Gastrocnemius medialis (tissue), 4 donors: ENCODE results near the gene NIPBL. TPM values are rescaled to one million over a fixed set of nuclear protein-coding genes. Genes with fewer than 3 reads are reported as not detected.
"Not testable (repeated sequence)": the region's sequence is repeated elsewhere in the genome, so short reads cannot be mapped to it uniquely, and the experiment has no call there.

ENCODE experiments used
- ATAC-seq, 2 donors: fragments of 150-250 bp; one replicate each; pipeline ENCODE4 v1.9.1; 2016
- DNase-seq, 2 donors: peaks; one replicate each; pipeline ENCODE4 v3.0.0-alpha.2; 2019
- H3K27ac ChIP-seq, 4 donors: fragments of 200-600 bp; sonication (generic); 1 replicate in 1 of 4; 2 replicates in 3 of 4; pipeline ENCODE4 v1.5.1; 2016 to 2018; ENCODE audit warnings: mild to moderate bottlenecking in 2 of 4, moderate library complexity in 1 of 4
- H3K27me3 ChIP-seq, 3 donors: fragments of 200-600 bp; sonication (generic) in 2 of 3; 1 replicate in 1 of 3; 2 replicates in 2 of 3; pipeline versions ENCODE4 v1.5.1 to v1.6.0; 2016 to 2019; ENCODE audit warnings: mild to moderate bottlenecking in 1 of 3, moderate library complexity in 1 of 3
- H3K36me3 ChIP-seq, 2 donors: fragments of 200-600 bp; sonication (generic) in 1 of 2; one replicate each; pipeline ENCODE4 v1.5.1; 2017 to 2018
- H3K4me1 ChIP-seq, 2 donors: fragments of 200-600 bp; sonication (generic) in 1 of 2; one replicate each; pipeline ENCODE4 v1.5.1; 2016 to 2017; ENCODE audit warnings: mild to moderate bottlenecking in 2 of 2
- H3K4me3 ChIP-seq, 4 donors: fragments of 200-600 bp; sonication (generic) in 3 of 4; 1 replicate in 1 of 4; 2 replicates in 3 of 4; pipeline ENCODE4 v1.5.1; 2016 to 2019; ENCODE audit warnings: mild to moderate bottlenecking in 2 of 4
- H3K9me3 ChIP-seq, 3 donors: fragments of 200-600 bp; sonication (generic) in 2 of 3; 1 replicate in 1 of 3; 2 replicates in 2 of 3; pipeline ENCODE4 v1.5.1; 2016 to 2019
- POLR2A ChIP-seq, 2 donors: fragments of 450-650 bp; IDR thresholded peaks; one replicate each; pipeline ENCODE4 v1.6.1; 2017; ENCODE audit warnings: antibody characterized with exemption in 2 of 2, mild to moderate bottlenecking in 2 of 2, moderate library complexity in 2 of 2
- in situ Hi-C, 4 donors: fragments of 200-750 bp; cut with MboI; loops; one replicate each; pipeline versions ENCODE4 v1.15.0 to v1.8.0; 2017; ENCODE audit warnings: low sequenced_read_pairs in 4 of 4
- intact Hi-C: fragments of 100-400 bp; cut with DNase I; formaldehyde crosslinking; loops from one replicate; pipeline ENCODE4 v1.15.1; 2023; ENCODE audit warnings: low total_unique reads
- total RNA-seq, 4 donors: library from RNA; depleted of rRNA; stranded (reverse); fragments of >200 nt; gene quantifications; one replicate each; pipeline versions ENCODE4 v1.1.0 to v1.2.3, GENCODE V29; 2016
- TF ChIP-seq, protein P1 (sequence below), 5 experiments: fragments of 450-650 bp in 3 of 5; fragments of 200-600 bp in 2 of 5; sonication (generic) in 2 of 5; IDR thresholded peaks in 4 of 5; conservative IDR thresholded peaks in 1 of 5; 1 replicate in 4 of 5; 2 replicates in 1 of 5; pipeline ENCODE4 v1.5.1; 2016 to 2019; ENCODE audit warnings: antibody characterized with exemption in 5 of 5, mild to moderate bottlenecking in 3 of 5, moderate library complexity in 3 of 5

NIPBL gene
- total RNA-seq, 4 donors from 2014 or later, result 15.0 to 49.6 (median 32.7) TPM

DNA sequence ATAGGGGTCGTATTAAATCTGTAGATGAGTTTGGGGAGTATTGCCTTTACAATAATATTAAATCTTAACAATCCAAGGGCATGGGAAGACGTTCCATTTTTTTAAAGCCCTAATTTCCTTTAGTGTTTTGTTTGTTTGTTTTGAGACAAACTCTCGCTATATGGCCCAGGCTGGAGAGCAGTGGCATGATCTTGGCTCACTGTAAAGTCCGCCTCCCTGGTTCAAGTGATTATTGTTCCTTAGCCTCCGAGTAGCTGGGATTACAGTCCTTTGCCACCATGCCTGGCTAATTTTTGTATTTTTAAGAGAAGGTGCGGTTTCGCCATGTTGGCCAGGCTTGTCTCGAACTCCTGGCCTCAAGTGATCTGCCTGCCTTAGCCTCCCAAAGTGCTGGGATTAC, 19.9 kb downstream of the NIPBL start:
- intact Hi-C loops, result no loop called here

DNA sequence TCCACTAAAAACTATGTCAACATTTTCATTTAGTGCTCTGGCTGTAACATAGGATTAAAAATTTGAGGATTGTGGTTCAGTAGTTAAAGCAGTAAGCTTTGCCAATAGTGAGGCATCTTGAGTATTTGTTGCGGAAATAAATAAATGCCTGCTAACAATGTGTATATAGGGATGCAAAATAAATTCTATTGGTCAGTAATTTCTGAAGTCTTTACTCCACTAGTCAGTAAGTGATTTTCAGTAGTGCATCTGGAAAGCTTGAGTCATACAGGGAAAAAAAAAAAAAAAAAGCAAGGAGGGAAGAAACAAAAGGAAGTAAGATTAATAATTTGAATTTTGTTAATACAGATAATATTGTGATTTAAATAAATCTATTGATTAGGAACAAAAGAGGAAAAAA, 21.0 kb downstream of the NIPBL start:
- intact Hi-C loops, result no loop called here

More for the DNA sequence above, 19.9 kb downstream of the NIPBL start:
- H3K4me3 ChIP-seq, result no peak overlapping the region
- DNase-seq (no peak), ATAC-seq (no peak)
- H3K27me3 ChIP-seq, result no peaks in the 10 kb centered on the region
- no peak overlapping the region for H3K27ac ChIP-seq
- no peaks in the 10 kb centered on the region for H3K36me3 ChIP-seq
- in situ Hi-C loops, result loop anchor here in 1 of 4 donors (25.0 kb wide), 1 partner anchor 659 kb away; the partner anchor contains the start of gene NADK2
- TF ChIP-seq, protein P1, sequence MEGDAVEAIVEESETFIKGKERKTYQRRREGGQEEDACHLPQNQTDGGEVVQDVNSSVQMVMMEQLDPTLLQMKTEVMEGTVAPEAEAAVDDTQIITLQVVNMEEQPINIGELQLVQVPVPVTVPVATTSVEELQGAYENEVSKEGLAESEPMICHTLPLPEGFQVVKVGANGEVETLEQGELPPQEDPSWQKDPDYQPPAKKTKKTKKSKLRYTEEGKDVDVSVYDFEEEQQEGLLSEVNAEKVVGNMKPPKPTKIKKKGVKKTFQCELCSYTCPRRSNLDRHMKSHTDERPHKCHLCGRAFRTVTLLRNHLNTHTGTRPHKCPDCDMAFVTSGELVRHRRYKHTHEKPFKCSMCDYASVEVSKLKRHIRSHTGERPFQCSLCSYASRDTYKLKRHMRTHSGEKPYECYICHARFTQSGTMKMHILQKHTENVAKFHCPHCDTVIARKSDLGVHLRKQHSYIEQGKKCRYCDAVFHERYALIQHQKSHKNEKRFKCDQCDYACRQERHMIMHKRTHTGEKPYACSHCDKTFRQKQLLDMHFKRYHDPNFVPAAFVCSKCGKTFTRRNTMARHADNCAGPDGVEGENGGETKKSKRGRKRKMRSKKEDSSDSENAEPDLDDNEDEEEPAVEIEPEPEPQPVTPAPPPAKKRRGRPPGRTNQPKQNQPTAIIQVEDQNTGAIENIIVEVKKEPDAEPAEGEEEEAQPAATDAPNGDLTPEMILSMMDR (IDR thresholded peaks at IDR 0.05 in 4 of 5, conservative IDR thresholded peaks at IDR 0.05 in 1 of 5), result no peak
- TF ChIP-seq POLR2A (IDR thresholded peaks at IDR 0.05), result no peak
- peaks cover 38 to 56% of the 10 kb centered on the region in 2 donors for H3K4me1 ChIP-seq
- no peaks in the 10 kb centered on the region for H3K9me3 ChIP-seq

DNA sequence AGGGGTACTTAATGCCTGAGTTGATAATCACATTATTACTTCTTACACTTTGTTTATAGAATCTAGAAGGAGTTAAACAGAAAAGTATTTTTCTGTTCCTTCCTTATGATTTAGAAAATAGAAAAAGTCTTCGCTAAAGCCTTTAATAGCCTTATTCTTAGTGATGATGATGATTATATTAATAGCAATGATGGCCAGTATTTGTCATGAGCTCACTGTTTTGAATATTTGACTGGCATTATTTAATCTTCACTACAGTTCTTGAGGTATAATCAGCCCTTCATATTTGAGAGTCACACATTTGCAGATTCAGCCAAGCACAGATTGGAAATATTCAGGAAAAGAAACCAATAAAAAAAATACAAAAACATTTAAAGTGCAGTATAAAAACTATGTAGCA, 23.3 kb downstream of the NIPBL start:
- no peak for TF ChIP-seq POLR2A (IDR thresholded peaks at IDR 0.05)
- TF ChIP-seq, protein P1 (IDR thresholded peaks at IDR 0.05 in 4 of 5, conservative IDR thresholded peaks at IDR 0.05 in 1 of 5), result no peak
- Histone ChIP-seq H3K9me3 (no peaks in the 10 kb centered on the region), H3K27ac (no peak overlapping the region), H3K36me3 (no peaks in the 10 kb centered on the region), H3K4me3 (no peak overlapping the region), H3K4me1 (peaks cover 41 to 57% of the 10 kb centered on the region in 2 donors), H3K27me3 (no peaks in the 10 kb centered on the region)
- in situ Hi-C loops, result loop anchor here in 1 of 4 donors (25.0 kb wide), 1 partner anchor 663 kb away; the partner anchor contains the start of gene NADK2
- intact Hi-C loops, result no loop called here
- DNase-seq (no peak), ATAC-seq (no peak)

More for the DNA sequence above, 21.0 kb downstream of the NIPBL start:
- no peaks in the 10 kb centered on the region for H3K27me3 ChIP-seq
- H3K9me3 ChIP-seq, result no peaks in the 10 kb centered on the region
- H3K4me1 ChIP-seq, result peaks cover 38 to 56% of the 10 kb centered on the region in 2 donors
- H3K4me3 ChIP-seq, result no peak overlapping the region
- H3K27ac ChIP-seq, result no peak overlapping the region
- TF ChIP-seq, protein P1 (IDR thresholded peaks at IDR 0.05 in 4 of 5, conservative IDR thresholded peaks at IDR 0.05 in 1 of 5), result no peak
- no peak for TF ChIP-seq POLR2A (IDR thresholded peaks at IDR 0.05)
- in situ Hi-C loops, result loop anchor here in 1 of 4 donors (25.0 kb wide), 1 partner anchor 660 kb away; the partner anchor contains the start of gene NADK2
- no peaks in the 10 kb centered on the region for H3K36me3 ChIP-seq
- no peak for DNase-seq
- no peak for ATAC-seq

DNA sequence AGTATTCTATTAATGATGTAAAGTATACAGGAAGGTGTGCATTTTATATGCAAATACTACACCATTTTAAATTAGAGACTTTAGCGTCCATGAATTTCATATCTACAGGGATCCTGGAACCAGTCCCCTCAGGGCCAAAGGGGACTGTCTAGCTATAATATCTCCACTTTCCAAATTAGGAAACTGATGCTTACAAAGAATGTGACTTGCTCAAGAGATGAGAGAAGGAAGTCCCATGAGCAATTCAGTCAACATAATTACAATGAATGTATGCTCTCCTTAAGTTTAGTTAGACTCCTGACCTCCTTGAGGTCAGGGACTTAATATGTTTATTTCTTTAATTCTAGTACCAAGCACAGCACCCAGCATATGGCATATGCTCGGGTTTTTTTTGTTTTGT, 23.7 kb downstream of the NIPBL start:
- DNase-seq (no peak), ATAC-seq (no peak)
- Histone ChIP-seq H3K27me3 (no peaks in the 10 kb centered on the region), H3K36me3 (no peaks in the 10 kb centered on the region), H3K27ac (no peak overlapping the region), H3K4me3 (no peak overlapping the region), H3K9me3 (no peaks in the 10 kb centered on the region), H3K4me1 (peaks cover 41 to 57% of the 10 kb centered on the region in 2 donors)
- in situ Hi-C loops (no loop called here), intact Hi-C loops (no loop called here)
- TF ChIP-seq POLR2A (IDR thresholded peaks at IDR 0.05), result no peak
- TF ChIP-seq, protein P1 (IDR thresholded peaks at IDR 0.05 in 4 of 5, conservative IDR thresholded peaks at IDR 0.05 in 1 of 5), result no peak

DNA sequence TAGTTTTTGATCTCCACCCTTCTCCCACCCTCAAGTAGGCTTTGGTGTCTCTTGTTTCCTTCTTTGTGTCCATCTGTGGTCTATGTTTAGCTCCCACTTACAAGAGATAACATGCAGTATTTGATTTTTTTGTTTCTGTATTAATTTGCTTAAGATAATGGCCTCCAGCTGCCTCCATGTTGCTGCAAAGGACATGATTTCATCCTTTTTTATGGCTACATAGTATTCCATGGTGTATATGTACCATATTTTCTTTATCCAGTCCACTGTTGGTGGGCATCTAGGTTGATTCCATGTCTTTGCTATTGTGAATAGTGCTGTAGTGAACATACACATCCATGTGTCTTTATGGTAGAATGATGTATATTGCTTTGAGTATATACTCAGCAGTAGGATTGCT, 24.5 kb downstream of the NIPBL start:
- H3K4me3 ChIP-seq, H3K27ac ChIP-seq, in situ Hi-C loops, H3K27me3 ChIP-seq, ATAC-seq, H3K36me3 ChIP-seq, DNase-seq, intact Hi-C loops, H3K9me3 ChIP-seq: not testable (repeated sequence)
- H3K4me1 ChIP-seq, result peaks cover 41 to 56% of the 10 kb centered on the region in 2 donors
